Measurements from ENCODE around the gene TSPAN14.

DNA sequence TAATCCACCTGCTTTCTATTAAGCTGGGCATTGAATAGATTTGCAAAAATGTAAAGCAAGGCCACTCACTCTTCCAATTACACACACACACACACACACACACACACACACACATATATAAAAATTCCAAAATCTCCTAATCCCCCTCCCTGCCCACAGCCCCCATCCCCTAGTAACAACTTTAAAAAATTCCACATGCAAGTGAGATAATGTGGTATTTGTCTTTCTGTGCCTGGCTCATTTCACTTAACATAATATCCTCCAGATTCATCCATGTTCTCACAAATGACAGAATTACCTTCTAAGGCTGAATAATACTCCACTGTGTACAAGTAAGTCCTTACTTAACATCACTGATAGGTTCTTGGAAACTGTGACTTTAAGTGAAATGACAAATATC is 107.8 kb downstream of the TSPAN14 start:
- TF ChIP-seq, protein P1, sequence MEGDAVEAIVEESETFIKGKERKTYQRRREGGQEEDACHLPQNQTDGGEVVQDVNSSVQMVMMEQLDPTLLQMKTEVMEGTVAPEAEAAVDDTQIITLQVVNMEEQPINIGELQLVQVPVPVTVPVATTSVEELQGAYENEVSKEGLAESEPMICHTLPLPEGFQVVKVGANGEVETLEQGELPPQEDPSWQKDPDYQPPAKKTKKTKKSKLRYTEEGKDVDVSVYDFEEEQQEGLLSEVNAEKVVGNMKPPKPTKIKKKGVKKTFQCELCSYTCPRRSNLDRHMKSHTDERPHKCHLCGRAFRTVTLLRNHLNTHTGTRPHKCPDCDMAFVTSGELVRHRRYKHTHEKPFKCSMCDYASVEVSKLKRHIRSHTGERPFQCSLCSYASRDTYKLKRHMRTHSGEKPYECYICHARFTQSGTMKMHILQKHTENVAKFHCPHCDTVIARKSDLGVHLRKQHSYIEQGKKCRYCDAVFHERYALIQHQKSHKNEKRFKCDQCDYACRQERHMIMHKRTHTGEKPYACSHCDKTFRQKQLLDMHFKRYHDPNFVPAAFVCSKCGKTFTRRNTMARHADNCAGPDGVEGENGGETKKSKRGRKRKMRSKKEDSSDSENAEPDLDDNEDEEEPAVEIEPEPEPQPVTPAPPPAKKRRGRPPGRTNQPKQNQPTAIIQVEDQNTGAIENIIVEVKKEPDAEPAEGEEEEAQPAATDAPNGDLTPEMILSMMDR (IDR thresholded peaks at IDR 0.05): no peak
- TF ChIP-seq POLR2A (IDR thresholded peaks at IDR 0.05): no peak

Measured in lower leg skin (tissue), 3 donors.